RWPE1 (cell line): Measurements from ENCODE around the gene ZDHHC7.

Source experiments
- CTCF ChIA-PET: fragments of 350-600 bp; sonication (Branson Sonifier 250); formaldehyde crosslinking; extraction: SDS; loops from one replicate; lab custom pipeline; 2021; lab: Yijun Ruan, JAX
- POLR2A ChIA-PET: fragments of 400-600 bp; formaldehyde crosslinking; extraction: SDS; loops from one replicate; lab custom pipeline; 2020; ENCODE audit warnings: antibody characterized with exemption; ENCODE audit not compliant: low non-redundant PET; lab: Yijun Ruan, JAX
- DNase-seq: peaks from one replicate; pipeline ENCODE4 v3.0.0; 2012; ENCODE audit warnings: low spot score
- H3K27ac ChIP-seq: fragments of 450-650 bp; 2 replicates; pipeline ENCODE4 v1.5.1; 2017
- TF ChIP-seq, protein P1 (sequence below): fragments of 450-650 bp; conservative IDR thresholded peaks from 2 replicates; pipeline ENCODE4 v1.5.1; 2017; ENCODE audit warnings: low read depth, mild to moderate bottlenecking

The ZDHHC7 gene

DNA sequence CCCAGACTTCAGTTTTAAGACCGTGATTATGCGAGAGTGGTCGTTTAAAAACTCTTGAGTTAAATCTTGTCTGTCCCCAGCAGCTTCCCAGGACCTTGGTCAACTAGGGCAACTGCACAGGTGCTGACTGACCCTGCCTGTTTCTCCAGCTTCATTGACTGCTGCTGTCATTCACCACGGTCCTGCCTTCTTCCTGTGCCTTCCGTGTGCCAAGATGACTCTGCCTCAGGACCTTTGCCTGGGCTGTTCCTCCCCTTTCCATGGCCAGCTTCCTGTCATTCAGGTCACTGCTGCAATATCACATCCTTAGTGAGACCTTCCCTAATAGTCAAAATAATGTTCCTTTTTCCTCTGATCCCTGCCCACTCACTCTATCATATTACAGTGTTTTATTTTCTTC lies 20.1 kb upstream of the ZDHHC7 start:
- TF ChIP-seq, protein P1, sequence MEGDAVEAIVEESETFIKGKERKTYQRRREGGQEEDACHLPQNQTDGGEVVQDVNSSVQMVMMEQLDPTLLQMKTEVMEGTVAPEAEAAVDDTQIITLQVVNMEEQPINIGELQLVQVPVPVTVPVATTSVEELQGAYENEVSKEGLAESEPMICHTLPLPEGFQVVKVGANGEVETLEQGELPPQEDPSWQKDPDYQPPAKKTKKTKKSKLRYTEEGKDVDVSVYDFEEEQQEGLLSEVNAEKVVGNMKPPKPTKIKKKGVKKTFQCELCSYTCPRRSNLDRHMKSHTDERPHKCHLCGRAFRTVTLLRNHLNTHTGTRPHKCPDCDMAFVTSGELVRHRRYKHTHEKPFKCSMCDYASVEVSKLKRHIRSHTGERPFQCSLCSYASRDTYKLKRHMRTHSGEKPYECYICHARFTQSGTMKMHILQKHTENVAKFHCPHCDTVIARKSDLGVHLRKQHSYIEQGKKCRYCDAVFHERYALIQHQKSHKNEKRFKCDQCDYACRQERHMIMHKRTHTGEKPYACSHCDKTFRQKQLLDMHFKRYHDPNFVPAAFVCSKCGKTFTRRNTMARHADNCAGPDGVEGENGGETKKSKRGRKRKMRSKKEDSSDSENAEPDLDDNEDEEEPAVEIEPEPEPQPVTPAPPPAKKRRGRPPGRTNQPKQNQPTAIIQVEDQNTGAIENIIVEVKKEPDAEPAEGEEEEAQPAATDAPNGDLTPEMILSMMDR: no peak
- no peak for DNase-seq
- ChIA-PET CTCF (no interaction called here), POLR2A (no interaction called here)
- H3K27ac ChIP-seq: no peak overlapping the region

DNA sequence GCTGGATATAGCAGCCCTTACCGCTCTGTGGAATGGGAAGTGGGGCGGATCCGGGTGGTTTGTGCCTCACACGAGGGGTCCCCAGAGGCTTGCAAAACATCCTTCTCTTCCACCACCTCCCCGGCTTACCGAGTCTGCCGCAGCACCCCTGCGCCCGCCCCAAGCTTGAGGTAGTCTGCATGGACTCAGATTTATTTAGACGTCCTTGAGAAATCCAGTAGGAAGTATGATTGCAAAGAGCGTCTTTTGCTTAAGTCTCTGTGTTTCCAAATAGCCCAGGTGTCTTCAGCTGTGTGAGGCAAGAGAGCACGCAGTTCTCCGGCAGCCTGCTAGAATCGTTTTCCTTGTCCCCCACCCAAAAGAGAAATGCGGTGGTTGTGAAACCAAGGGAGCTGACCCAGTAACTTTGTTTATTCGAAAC lies 18.7 kb upstream of the ZDHHC7 start:
- DNase-seq: no peak
- ChIA-PET POLR2A (no interaction called here), CTCF (no interaction called here)
- H3K27ac ChIP-seq: peak overlapping the region; percentile 83
- TF ChIP-seq, protein P1: no peak

DNA sequence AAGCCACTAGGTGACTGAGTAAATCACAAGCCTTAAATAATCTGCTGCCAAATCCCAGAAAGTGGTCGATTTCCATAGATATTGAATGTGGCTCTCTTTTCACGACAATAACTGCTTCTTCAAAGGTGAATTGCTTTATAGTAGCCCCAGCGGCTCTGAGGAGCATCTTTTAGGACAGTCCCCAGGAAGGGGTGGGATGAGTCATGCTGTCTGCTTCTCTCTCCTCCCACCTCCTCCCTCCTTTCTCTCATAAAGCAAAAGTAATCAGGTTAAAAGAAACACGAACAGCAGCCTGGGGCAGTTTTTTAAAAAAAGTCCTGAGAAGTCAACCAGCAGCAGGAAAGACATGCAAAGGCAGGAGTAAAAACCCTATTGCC lies 18.1 kb upstream of the ZDHHC7 start:
- POLR2A ChIA-PET: no interaction called here
- TF ChIP-seq, protein P1: no peak
- DNase-seq: peak; percentile 75
- CTCF ChIA-PET: no interaction called here
- peak overlapping the region; percentile 83 for H3K27ac ChIP-seq

DNA sequence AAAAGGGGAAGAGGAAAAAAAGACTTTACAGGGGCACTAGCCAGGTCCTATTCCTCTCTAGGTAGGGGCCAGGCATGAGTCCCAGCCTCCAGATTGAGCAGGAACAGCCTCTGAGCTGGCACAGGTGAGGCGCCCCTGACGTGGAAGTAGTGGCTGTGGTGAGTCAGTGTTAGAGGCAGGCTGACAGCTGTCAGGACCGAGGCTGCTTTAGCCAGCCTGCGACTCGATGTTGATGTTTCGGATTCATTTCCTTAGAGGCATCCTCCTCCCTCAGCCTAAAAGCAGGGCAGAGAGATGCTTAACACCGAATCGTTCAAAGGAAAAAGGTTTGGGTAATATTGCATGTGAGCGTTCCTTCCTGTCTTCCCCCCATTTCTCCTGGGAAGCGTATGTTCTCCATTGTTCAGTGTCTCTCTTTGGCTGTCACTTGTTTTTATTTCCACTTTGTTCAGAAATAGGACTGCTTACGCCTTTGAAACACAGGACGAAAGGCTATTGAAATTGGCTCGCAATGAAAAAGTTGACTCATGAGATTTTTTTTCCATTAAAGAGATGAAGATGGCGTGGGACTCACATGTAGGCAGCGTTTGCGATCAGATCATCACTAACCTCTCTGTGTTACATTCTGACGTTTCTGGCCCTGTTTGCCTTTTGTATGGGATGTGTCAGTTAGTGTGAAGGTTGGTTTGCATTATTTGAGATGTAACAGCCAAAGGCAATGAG lies 17.5 kb upstream of the ZDHHC7 start:
- peak overlapping the region; percentile 76 for H3K27ac ChIP-seq
- TF ChIP-seq, protein P1: no peak
- ChIA-PET POLR2A (interaction anchor here (0.5 to 0.6 kb wide), 2 partner anchors 55 to 170 kb away, joined by 3 read pairs; no protein-coding TSS in a partner anchor), CTCF (no interaction called here)
- DNase-seq: peak; percentile 80

DNA sequence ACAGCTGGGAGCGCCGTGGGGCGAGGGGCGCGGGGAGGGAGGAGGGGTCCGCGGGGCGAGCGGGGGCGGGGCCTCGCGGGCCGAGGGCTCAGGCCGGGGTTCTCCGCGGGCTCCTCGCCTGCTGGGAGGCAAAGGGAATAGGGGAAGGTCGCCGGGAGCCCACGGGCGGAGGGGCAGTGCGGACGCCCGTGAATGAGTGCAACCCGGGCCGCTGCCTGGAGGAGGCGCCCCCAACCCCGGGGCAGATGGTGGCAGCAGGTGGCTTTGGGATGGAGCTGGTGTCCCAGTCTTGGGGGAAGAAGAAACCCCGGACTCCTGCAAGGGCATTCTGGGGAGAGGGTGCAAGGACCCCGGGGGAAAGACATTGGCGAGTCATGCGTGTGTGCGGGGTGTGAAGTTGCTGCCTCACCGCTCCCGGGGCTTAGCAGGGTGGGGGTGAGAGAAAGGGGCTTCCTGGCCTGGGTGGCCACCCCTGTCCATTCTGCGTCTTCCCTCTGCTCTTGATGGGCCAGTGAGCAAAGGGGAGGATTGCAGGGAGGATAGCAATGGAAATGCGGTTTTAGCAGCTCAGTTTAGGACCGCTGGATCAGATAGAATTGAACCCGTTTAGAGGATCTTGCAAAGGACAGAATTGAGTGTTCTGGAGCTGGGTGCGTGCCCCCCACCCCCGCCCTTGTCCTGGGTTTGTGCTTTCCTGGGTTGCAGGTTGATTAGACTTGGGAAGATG lies 16.8 kb upstream of the ZDHHC7 start:
- ChIA-PET POLR2A (interaction anchor here (0.5 to 0.6 kb wide), 2 partner anchors 56 to 171 kb away, joined by 3 read pairs; no protein-coding TSS in a partner anchor), CTCF (interaction anchor here (1.9 kb wide), 1 partner anchor 59 kb away, joined by 5 read pairs; no protein-coding TSS in a partner anchor)
- no peak for DNase-seq
- H3K27ac ChIP-seq: peak overlapping the region; percentile 76
- TF ChIP-seq, protein P1: no peak

DNA sequence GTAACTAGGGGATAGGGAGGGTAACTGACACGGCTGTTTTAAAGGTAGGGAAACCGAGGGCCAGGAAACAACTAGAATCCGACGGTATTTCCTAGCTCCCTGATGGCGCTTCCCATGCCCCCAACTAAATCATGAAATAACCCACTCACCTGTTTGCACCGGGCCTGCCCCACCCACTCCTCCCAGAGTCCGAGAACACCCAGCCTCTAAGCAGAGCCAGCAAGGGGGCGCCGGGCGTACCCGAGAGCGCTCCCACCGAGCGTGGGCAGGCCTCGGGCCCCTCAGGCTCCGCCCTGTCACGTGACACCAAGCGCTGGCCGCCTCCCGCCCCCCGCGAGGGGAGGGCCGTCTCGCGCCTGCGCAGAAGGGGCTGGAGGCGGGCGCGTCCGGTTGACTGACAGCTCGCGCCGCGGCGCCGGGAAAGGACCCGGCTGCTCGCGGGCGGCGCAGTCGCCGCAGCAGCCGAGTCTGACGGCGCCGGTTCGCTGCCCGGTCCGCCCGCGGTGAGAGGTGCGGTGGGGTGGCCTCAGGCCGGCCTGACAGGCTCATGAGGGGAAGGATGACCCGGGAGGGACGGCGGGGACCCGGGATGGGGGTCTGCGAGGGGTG lies 16.1 kb upstream of the ZDHHC7 start, which contains the start of gene KIAA0513:
Gene KIAA0513 (plus strand): TSS at position 447 of the 609 bp plus-strand sequence. CDS start 39,277 bp downstream, outside the sequence.
- peak within 1 kb of the TSS; percentile 76 for H3K27ac ChIP-seq
- TF ChIP-seq, protein P1: no peak
- ChIA-PET POLR2A (interaction anchor here (0.6 to 1.2 kb wide), 4 partner anchors 11 to 716 kb away, joined by 3 to 4 read pairs (median 3); no protein-coding TSS in a partner anchor), CTCF (interaction anchor here (0.7 to 1.9 kb wide), 3 partner anchors 57 to 75 kb away, joined by 3 to 5 read pairs (median 3); no protein-coding TSS in a partner anchor)
- peak; percentile 98 for DNase-seq
